GM23338 (cell line): ENCODE measurements around the gene SIDT1. TPM values are rescaled to one million over a fixed set of nuclear protein-coding genes. Genes with fewer than 3 reads are reported as not detected.
A peak's percentile ranks its signal among the peaks of the same experiment; 100 is the strongest.

ENCODE experiments used
- ATAC-seq: fragments of 200-7000 bp; cut with Tn5 transposase; 3 replicates; pipeline ENCODE4 v1.9.1; 2020
- DNase-seq: peaks from one replicate; pipeline ENCODE4 v3.0.0-alpha.2; 2015; ENCODE audit warnings: low spot score
- H2AFZ ChIP-seq: fragments of 200-600 bp; sonication (generic); 2 replicates; pipeline ENCODE4 v1.8.0; 2016; ENCODE audit warnings: antibody characterized with exemption, mild to moderate bottlenecking, moderate library complexity
- H3F3A ChIP-seq: fragments of 200-600 bp; sonication (generic); replicated peaks from 2 replicates; pipeline ENCODE4 v1.8.0; 2017; ENCODE audit warnings: antibody characterized with exemption, mixed run types, low read depth
- H3K27ac ChIP-seq: fragments of 200-600 bp; sonication (generic); 2 replicates; pipeline ENCODE4 v1.6.1; 2016; ENCODE audit warnings: low read depth
- H3K27me3 ChIP-seq: fragments of 200-600 bp; sonication (generic); 2 replicates; pipeline ENCODE4 v1.8.0; 2016; ENCODE audit warnings: mild to moderate bottlenecking, mixed run types, moderate library complexity; ENCODE audit not compliant: insufficient read depth
- H3K36me3 ChIP-seq: fragments of 200-600 bp; sonication (generic); 2 replicates; pipeline ENCODE4 v1.8.0; 2016; ENCODE audit warnings: mild to moderate bottlenecking; ENCODE audit not compliant: insufficient read depth
- H3K4me1 ChIP-seq: fragments of 200-600 bp; sonication (generic); 2 replicates; pipeline ENCODE4 v1.8.0; 2016; ENCODE audit warnings: mild to moderate bottlenecking, moderate library complexity; ENCODE audit not compliant: insufficient read depth
- H3K4me2 ChIP-seq: fragments of 200-600 bp; sonication (generic); 2 replicates; pipeline ENCODE4 v1.7.1; 2017; ENCODE audit warnings: mixed run types
- H3K4me3 ChIP-seq: fragments of 200-600 bp; sonication (generic); 2 replicates; pipeline ENCODE4 v1.6.1; 2016; ENCODE audit warnings: mixed run types
- H3K79me2 ChIP-seq: fragments of 200-600 bp; sonication (generic); replicated peaks from 2 replicates; pipeline ENCODE4 v1.8.0; 2017; ENCODE audit warnings: mild to moderate bottlenecking; ENCODE audit not compliant: insufficient read depth
- H3K9me2 ChIP-seq: fragments of 200-600 bp; sonication (generic); 2 replicates; pipeline ENCODE4 v1.8.0; 2017; ENCODE audit not compliant: insufficient read depth
- H4K20me1 ChIP-seq: fragments of 200-600 bp; sonication (generic); replicated peaks from 2 replicates; pipeline ENCODE4 v1.8.0; 2017; ENCODE audit warnings: mild to moderate bottlenecking; ENCODE audit not compliant: insufficient read depth
- H3K27ac Mint-ChIP-seq: 2 replicates; pipeline ENCODE4 v1.8.0; 2020; ENCODE audit warnings: inconsistent platforms, mild to moderate bottlenecking, moderate library complexity, mixed read lengths
- H3K27me3 Mint-ChIP-seq: 3 replicates; pipeline ENCODE4 v1.8.0; 2022; ENCODE audit warnings: low read depth, mild to moderate bottlenecking, moderate library complexity, mixed read lengths, inconsistent platforms; ENCODE audit not compliant: insufficient read depth, poor library complexity
- H3K36me3 Mint-ChIP-seq: 3 replicates; pipeline ENCODE4 v1.8.0; 2021; ENCODE audit warnings: low read depth, mild to moderate bottlenecking, inconsistent platforms, moderate library complexity, mixed read lengths
- H3K4me1 Mint-ChIP-seq: 3 replicates; pipeline ENCODE4 v1.8.0; 2020; ENCODE audit warnings: mild to moderate bottlenecking, inconsistent platforms, mixed read lengths
- H3K4me3 Mint-ChIP-seq: 3 replicates; pipeline ENCODE4 v1.8.0; 2021; ENCODE audit warnings: moderate library complexity, mild to moderate bottlenecking, inconsistent platforms, mixed read lengths
- H3K9me3 Mint-ChIP-seq: 3 replicates; pipeline ENCODE4 v1.8.0; 2020; ENCODE audit warnings: moderate library complexity, mild to moderate bottlenecking, inconsistent platforms, mixed read lengths
- CTCF ChIP-seq, 2 experiments: fragments of 200-600 bp in 1 of 2; sonication (generic) in 1 of 2; conservative IDR thresholded peaks; 2 replicates each; pipeline versions ENCODE4 v1.5.1 to v1.6.1; 2016 to 2017; ENCODE audit warnings: antibody characterized with exemption in 2 of 2, low read depth in 2 of 2, mild to moderate bottlenecking in 2 of 2, moderate library complexity in 1 of 2
- ETS1 ChIP-seq: IDR thresholded peaks from 2 replicates; pipeline ENCODE4 v1.6.1; 2016; ENCODE audit warnings: antibody characterized with exemption
- EZH2phosphoT487 ChIP-seq: fragments of 200-600 bp; sonication (generic); IDR thresholded peaks from one replicate; pipeline ENCODE4 v1.8.1; 2018; ENCODE audit warnings: antibody characterized with exemption; ENCODE audit not compliant: unreplicated experiment
- NANOG ChIP-seq: IDR thresholded peaks from 2 replicates; pipeline ENCODE4 v1.6.1; 2016; ENCODE audit warnings: antibody characterized with exemption, borderline replicate concordance
- REST ChIP-seq: IDR thresholded peaks from one replicate; pipeline ENCODE4 v1.6.1; 2018; ENCODE audit warnings: antibody characterized with exemption; ENCODE audit not compliant: unreplicated experiment
- STAT1 ChIP-seq: IDR thresholded peaks from one replicate; pipeline ENCODE4 v1.6.1; 2016; ENCODE audit warnings: antibody characterized with exemption; ENCODE audit not compliant: unreplicated experiment
- ZNF331 ChIP-seq: fragments of 250-450 bp; sonication (Bioruptor Pico); IDR thresholded peaks from 2 replicates; pipeline ENCODE4 v1.5.0; 2020; ENCODE audit warnings: low read depth, mild to moderate bottlenecking, moderate library complexity
- ZNF462 ChIP-seq: fragments of 250-450 bp; sonication (Bioruptor Pico); IDR thresholded peaks from 2 replicates; pipeline ENCODE4 v1.5.0; 2020; ENCODE audit warnings: mild to moderate bottlenecking, moderate library complexity
- polyA plus RNA-seq: library from polyadenylated mRNA; unstranded; fragments of >200 nt; fragmentation: Nextera tagmentation; extraction: Ambion mirVana; gene quantifications from 2 replicates; pipeline ENCODE4 v1.2.1, GENCODE V29; 2016
- total RNA-seq: library from RNA; depleted of rRNA; stranded (reverse); fragments of >200 nt; shearing (Covaris generic); gene quantifications from 2 replicates; pipeline ENCODE4 v1.2.3, GENCODE V29; 2014

Gene SIDT1
- total and polyA plus RNA-seq, 2 experiments from 2014 or later = 0.10 TPM; not detected in 1

- Histone ChIP-seq H3K4me2 (peak overlapping the region; percentile 22), H3K4me1 (peaks cover 30% of the 10 kb centered on the region), H4K20me1 (no peaks in the 10 kb centered on the region), H3K36me3 (no peaks in the 10 kb centered on the region), H3K79me2 (no peaks in the 10 kb centered on the region), H2AFZ (no peak overlapping the region; the same call in 1 of the 2 replicates), H3K27me3 (no peaks in the 10 kb centered on the region), H3F3A (no peaks in the 10 kb centered on the region), H3K4me3 (0 out of 2 replicates have a peak overlapping the region, but pooled peaks have one; percentile 7), H3K27ac (peak overlapping the region; percentile 46), H3K9me2 (peaks cover 4% of the 10 kb centered on the region)
- peaks cover 30% of the 10 kb centered on the region for H3K4me1 Mint-ChIP-seq
- peak overlapping the region; percentile 32; the same call in 1 of the 3 replicates for H3K4me3 Mint-ChIP-seq
- TF ChIP-seq NANOG (0 out of 2 replicates have a peak, but pooled peaks have one; percentile 21), STAT1 (no peak)
- no peaks in the 10 kb centered on the region for H3K36me3 Mint-ChIP-seq
- DNase-seq (peak; percentile 61), ATAC-seq (peak; percentile 78)
- peak overlapping the region; percentile 76 for H3K27ac Mint-ChIP-seq
- H3K27me3 Mint-ChIP-seq = peaks cover under 1% of the 10 kb centered on the region
- no peaks in the 10 kb centered on the region for H3K9me3 Mint-ChIP-seq
Observed at GRCh38 chr3:113606539-113607218, 74.3 kb downstream of the SIDT1 start.

- peaks cover 4% of the 10 kb centered on the region for H3K9me2 ChIP-seq
- Mint-ChIP-seq H3K4me1 (peaks cover 30% of the 10 kb centered on the region), H3K27me3 (peaks cover 2% of the 10 kb centered on the region), H3K4me3 (peak overlapping the region; percentile 32; the same call in 1 of the 3 replicates), H3K9me3 (no peaks in the 10 kb centered on the region), H3K36me3 (no peaks in the 10 kb centered on the region), H3K27ac (peak overlapping the region; percentile 76)
- H3K4me3 ChIP-seq = 0 out of 2 replicates have a peak overlapping the region, but pooled peaks have one; percentile 7
- peak overlapping the region; percentile 22 for H3K4me2 ChIP-seq
- DNase-seq = peak; percentile 26
- H3K79me2 ChIP-seq = no peaks in the 10 kb centered on the region
- no peaks in the 10 kb centered on the region for H3F3A ChIP-seq
- no peaks in the 10 kb centered on the region for H4K20me1 ChIP-seq
- H3K27me3 ChIP-seq = no peaks in the 10 kb centered on the region
- H3K4me1 ChIP-seq = peaks cover 30% of the 10 kb centered on the region
- H2AFZ ChIP-seq = peak overlapping the region; percentile 81
- H3K36me3 ChIP-seq = no peaks in the 10 kb centered on the region
- peak overlapping the region; percentile 46 for H3K27ac ChIP-seq
- ATAC-seq = peak; percentile 51
- no peak for TF ChIP-seq CTCF (conservative IDR thresholded peaks at IDR 0.05; ENCODE audit: low read depth in 2 of 2)
- TF ChIP-seq ZNF462 (CRISPR knock-in tag) = no peak
- TF ChIP-seq REST = no peak
- no peak for TF ChIP-seq ETS1
- TF ChIP-seq ZNF331 = no peak
- no peak for TF ChIP-seq EZH2phosphoT487
Observed at GRCh38 chr3:113607219-113607596, 74.9 kb downstream of the SIDT1 start.
